Testis (tissue), 3 donors: ENCODE results near the gene DNAJB14. TPM values are rescaled to one million over a fixed set of nuclear protein-coding genes. Genes with fewer than 3 reads are reported as not detected.
"Not testable (repeated sequence)": the region's sequence is repeated elsewhere in the genome, so short reads cannot be mapped to it uniquely, and the experiment has no call there.

Experiments
- DNase-seq: peaks from one replicate; pipeline ENCODE4 v3.0.0-alpha.2; 2019
- H3K27ac ChIP-seq, 2 donors: fragments of 200-600 bp; sonication (generic); one replicate each; pipeline ENCODE4 v1.5.1; 2019
- H3K27me3 ChIP-seq: fragments of 200-600 bp; sonication (generic); one replicate; pipeline ENCODE4 v1.5.1; 2019
- H3K36me3 ChIP-seq: fragments of 200-600 bp; sonication (generic); one replicate; pipeline ENCODE4 v1.5.1; 2017; ENCODE audit warnings: low read depth; ENCODE audit errors: missing control alignments
- H3K4me1 ChIP-seq: fragments of 200-600 bp; sonication (generic); one replicate; pipeline ENCODE4 v1.5.1; 2019
- H3K4me3 ChIP-seq, 2 donors: fragments of 200-600 bp; sonication (generic); one replicate each; pipeline ENCODE4 v1.5.1; 2017 to 2019
- H3K9me3 ChIP-seq: fragments of 200-600 bp; sonication (generic); one replicate; pipeline ENCODE4 v1.5.1; 2017
- CTCF ChIP-seq, 3 experiments: fragments of 450-650 bp in 2 of 3; fragments of 200-600 bp in 1 of 3; sonication (generic) in 1 of 3; IDR thresholded peaks; one replicate each; pipeline ENCODE4 v1.5.1; 2016 to 2019; ENCODE audit warnings: antibody characterized with exemption in 3 of 3, mild to moderate bottlenecking in 2 of 3, moderate library complexity in 1 of 3
- POLR2A ChIP-seq: fragments of 450-650 bp; IDR thresholded peaks from one replicate; pipeline ENCODE4 v1.6.1; 2017; ENCODE audit warnings: antibody characterized with exemption, mild to moderate bottlenecking, moderate library complexity
- WGBS, 2 donors: methylation state at CpG; one replicate each; pipeline ENCODE4 v1.1.5; 2018; 5-methylcytosine and 5-hydroxymethylcytosine counted together
- intact Hi-C: fragments of 100-400 bp; cut with DNase I; formaldehyde crosslinking; loops from one replicate; pipeline ENCODE4 v1.15.1; 2023; ENCODE audit warnings: low total_unique reads
- polyA plus RNA-seq: library from polyadenylated mRNA; stranded (reverse); fragments of 350-450 nt; fragmentation: Illumina TruSeq; extraction: RNeasy Lipid Tissue Mini Kit (QIAGEN cat#74804); gene quantifications from one replicate; pipeline ENCODE4 v1.2.3, GENCODE V29; 2014; ENCODE audit warnings: low read depth, low replicate concordance; ENCODE audit not compliant: insufficient read depth
- total RNA-seq, 2 donors: library from RNA; depleted of rRNA; stranded (reverse); fragments of >200 nt; gene quantifications; one replicate each; pipeline ENCODE4 v1.2.3, GENCODE V29; 2016

The DNAJB14 gene
- total and polyA plus RNA-seq, 3 donors from 2014 or later, result 7.7 to 22.4 (median 19.9) TPM

GRCh38 chr4:99966692-99967091 is 20.3 kb upstream of the DNAJB14 start:
- intact Hi-C loops, result no loop called here
- H3K4me1 ChIP-seq, result no peaks in the 10 kb centered on the region
- no peak overlapping the region for H3K27ac ChIP-seq
- DNase-seq, result no peak
- 95 to 98% methylated on average over 3 of the region's 3 CpGs for WGBS, 2 donors
- H3K36me3 ChIP-seq, result no peaks in the 10 kb centered on the region
- no peaks in the 10 kb centered on the region for H3K9me3 ChIP-seq
- TF ChIP-seq CTCF (IDR thresholded peaks at IDR 0.05) (no peak), POLR2A (no peak)
- H3K4me3 ChIP-seq, result no peak overlapping the region
- H3K27me3 ChIP-seq, result no peaks in the 10 kb centered on the region

- 72 to 74% methylated on average over 5 of the region's 5 CpGs for WGBS, 2 donors
- H3K4me1 ChIP-seq, result no peaks in the 10 kb centered on the region
- H3K36me3 ChIP-seq, result no peaks in the 10 kb centered on the region
- H3K9me3 ChIP-seq, result no peaks in the 10 kb centered on the region
- no peak for TF ChIP-seq POLR2A
- TF ChIP-seq CTCF (IDR thresholded peaks at IDR 0.05), result no peak
- no peak for DNase-seq
- intact Hi-C loops, result no loop called here
- H3K27me3 ChIP-seq, result no peaks in the 10 kb centered on the region
- H3K27ac ChIP-seq, result no peak overlapping the region
- no peak overlapping the region for H3K4me3 ChIP-seq
These were observed 19.4 kb upstream of the DNAJB14 start for GRCh38 chr4:99965674-99966350.

- intact Hi-C loops, result no loop called here
- TF ChIP-seq CTCF (IDR thresholded peaks at IDR 0.05) (no peak), POLR2A (no peak)
- H3K4me1 ChIP-seq, result no peaks in the 10 kb centered on the region
- H3K4me3 ChIP-seq, result no peak overlapping the region
- DNase-seq, result no peak
- no peaks in the 10 kb centered on the region for H3K36me3 ChIP-seq
- H3K9me3 ChIP-seq, result no peaks in the 10 kb centered on the region
- no peak overlapping the region for H3K27ac ChIP-seq
- no peaks in the 10 kb centered on the region for H3K27me3 ChIP-seq
These were observed 18.8 kb upstream of the DNAJB14 start for GRCh38 chr4:99965173-99965572.

- H3K4me3 ChIP-seq, result no peak overlapping the region
- no peak for DNase-seq
- intact Hi-C loops, result no loop called here
- H3K9me3 ChIP-seq, result no peaks in the 10 kb centered on the region
- H3K27ac ChIP-seq, result no peak overlapping the region
- H3K36me3 ChIP-seq, result no peaks in the 10 kb centered on the region
- no peak for TF ChIP-seq CTCF (IDR thresholded peaks at IDR 0.05)
- no peak for TF ChIP-seq POLR2A
- WGBS, 2 donors, result 92 to 100% methylated on average over 1 of the region's 1 CpG
- H3K4me1 ChIP-seq, result no peaks in the 10 kb centered on the region
- H3K27me3 ChIP-seq, result no peaks in the 10 kb centered on the region
These were observed 15.3 kb upstream of the DNAJB14 start for GRCh38 chr4:99961711-99962110.

- 85 to 86% methylated on average over 2 of the region's 2 CpGs for WGBS, 2 donors
- H3K27me3 ChIP-seq, result no peaks in the 10 kb centered on the region
- no peak overlapping the region for H3K4me3 ChIP-seq
- intact Hi-C loops, result no loop called here
- no peak overlapping the region for H3K27ac ChIP-seq
- TF ChIP-seq POLR2A (no peak), CTCF (IDR thresholded peaks at IDR 0.05) (no peak)
- no peaks in the 10 kb centered on the region for H3K9me3 ChIP-seq
- no peaks in the 10 kb centered on the region for H3K4me1 ChIP-seq
- H3K36me3 ChIP-seq, result no peaks in the 10 kb centered on the region
- no peak for DNase-seq
These were observed 14.2 kb upstream of the DNAJB14 start for GRCh38 chr4:99960648-99961047.

GRCh38 chr4:99958207-99958606 is 11.8 kb upstream of the DNAJB14 start:
- H3K27ac ChIP-seq, H3K4me1 ChIP-seq, H3K27me3 ChIP-seq, H3K36me3 ChIP-seq, H3K4me3 ChIP-seq, intact Hi-C loops, H3K9me3 ChIP-seq, DNase-seq: not testable (repeated sequence)
- WGBS, 2 donors, result 93 to 94% methylated on average over 3 of the region's 3 CpGs
